Measurements from ENCODE around the gene RGMB. TPM values are rescaled to one million over a fixed set of nuclear protein-coding genes. Genes with fewer than 3 reads are reported as not detected.

Gene RGMB
- total RNA-seq, 2 donors from 2014 or later = 60.2 to 71.6 TPM

DNA sequence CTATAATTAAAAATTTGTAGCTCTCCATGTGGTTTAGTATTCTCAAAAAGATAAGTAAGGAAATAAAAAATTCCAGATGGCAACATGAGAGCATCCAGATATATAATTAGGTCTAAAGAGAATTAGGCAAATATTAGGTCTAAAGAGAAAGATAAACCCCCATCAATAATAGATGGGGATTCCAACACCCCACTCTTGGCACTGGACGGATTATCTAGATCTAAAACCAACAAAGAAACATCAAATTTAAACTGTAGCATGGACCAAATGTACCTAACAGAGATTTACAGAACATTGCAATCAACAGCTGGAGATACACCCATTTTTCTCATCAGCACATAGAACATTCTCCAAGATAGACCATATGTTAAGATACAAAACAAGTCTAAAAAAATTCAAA, 31.6 kb downstream of the RGMB start:
- H3K9ac ChIP-seq (ENCODE audit: extremely low read depth, low read length, poor library complexity, severe bottlenecking) = no peak overlapping the region
- DNase-seq = no peak
- H3K4me3 ChIP-seq (ENCODE audit: low read length) = no peak overlapping the region
- no peak overlapping the region for H3K4me3 Mint-ChIP-seq
- H3K27ac ChIP-seq (ENCODE audit: low read depth, low read length) = no peak overlapping the region
- peaks cover 44% of the 10 kb centered on the region for H3K9me3 ChIP-seq (ENCODE audit: control insufficient read depth, low read length)
- peaks cover 6% of the 10 kb centered on the region for H3K4me1 ChIP-seq (ENCODE audit: control insufficient read depth, insufficient read depth, low read length)
- peaks cover 10% of the 10 kb centered on the region for H3K36me3 Mint-ChIP-seq (ENCODE audit: low read depth)
- H3K27ac Mint-ChIP-seq = no peak overlapping the region
- no peaks in the 10 kb centered on the region for H3K36me3 ChIP-seq (ENCODE audit: control insufficient read depth, insufficient read depth, low read length)
- 31 to 43% methylated on average over 1 of the region's 1 CpG for WGBS, 2 experiments (ENCODE audit: insufficient coverage in 1 of 2, insufficient read length in 1 of 2)
- H3K9me3 Mint-ChIP-seq = peaks cover 41% of the 10 kb centered on the region
- H3K27me3 ChIP-seq (ENCODE audit: control insufficient read depth, insufficient read depth, low read length, poor library complexity, severe bottlenecking) = no peaks in the 10 kb centered on the region
- TF ChIP-seq, protein P1, sequence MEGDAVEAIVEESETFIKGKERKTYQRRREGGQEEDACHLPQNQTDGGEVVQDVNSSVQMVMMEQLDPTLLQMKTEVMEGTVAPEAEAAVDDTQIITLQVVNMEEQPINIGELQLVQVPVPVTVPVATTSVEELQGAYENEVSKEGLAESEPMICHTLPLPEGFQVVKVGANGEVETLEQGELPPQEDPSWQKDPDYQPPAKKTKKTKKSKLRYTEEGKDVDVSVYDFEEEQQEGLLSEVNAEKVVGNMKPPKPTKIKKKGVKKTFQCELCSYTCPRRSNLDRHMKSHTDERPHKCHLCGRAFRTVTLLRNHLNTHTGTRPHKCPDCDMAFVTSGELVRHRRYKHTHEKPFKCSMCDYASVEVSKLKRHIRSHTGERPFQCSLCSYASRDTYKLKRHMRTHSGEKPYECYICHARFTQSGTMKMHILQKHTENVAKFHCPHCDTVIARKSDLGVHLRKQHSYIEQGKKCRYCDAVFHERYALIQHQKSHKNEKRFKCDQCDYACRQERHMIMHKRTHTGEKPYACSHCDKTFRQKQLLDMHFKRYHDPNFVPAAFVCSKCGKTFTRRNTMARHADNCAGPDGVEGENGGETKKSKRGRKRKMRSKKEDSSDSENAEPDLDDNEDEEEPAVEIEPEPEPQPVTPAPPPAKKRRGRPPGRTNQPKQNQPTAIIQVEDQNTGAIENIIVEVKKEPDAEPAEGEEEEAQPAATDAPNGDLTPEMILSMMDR (conservative IDR thresholded peaks at IDR 0.05) = no peak
- H3K27me3 Mint-ChIP-seq (ENCODE audit: insufficient read depth) = no peaks in the 10 kb centered on the region
- peaks cover 3% of the 10 kb centered on the region for H3K4me1 Mint-ChIP-seq

DNA sequence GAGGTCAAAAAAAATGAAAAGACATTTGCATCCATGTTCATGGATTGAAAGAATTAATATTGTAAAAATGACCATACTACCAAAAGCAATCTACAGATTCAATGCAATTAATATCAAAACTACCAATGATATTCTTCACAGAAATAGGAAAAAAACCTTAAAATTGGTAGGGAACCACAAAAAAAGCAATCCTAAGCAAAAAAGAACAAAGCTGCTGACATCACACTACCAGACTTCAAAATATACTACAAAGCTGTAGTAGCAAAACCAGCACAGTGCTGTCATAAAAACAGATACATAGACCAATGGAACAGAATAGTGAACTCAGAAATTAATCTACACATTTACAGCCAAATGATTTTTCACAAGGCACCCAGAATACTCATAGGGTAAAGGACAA, 34.3 kb downstream of the RGMB start:
- Histone ChIP-seq H3K27me3 (ENCODE audit: control insufficient read depth, insufficient read depth, low read length, poor library complexity, severe bottlenecking) (no peaks in the 10 kb centered on the region), H3K27ac (ENCODE audit: low read depth, low read length) (no peak overlapping the region), H3K9me3 (ENCODE audit: control insufficient read depth, low read length) (peaks cover 44% of the 10 kb centered on the region), H3K4me1 (ENCODE audit: control insufficient read depth, insufficient read depth, low read length) (no peaks in the 10 kb centered on the region), H3K36me3 (ENCODE audit: control insufficient read depth, insufficient read depth, low read length) (no peaks in the 10 kb centered on the region), H3K4me3 (ENCODE audit: low read length) (no peak overlapping the region), H3K9ac (ENCODE audit: extremely low read depth, low read length, poor library complexity, severe bottlenecking) (no peak overlapping the region)
- peaks cover 6% of the 10 kb centered on the region for H3K4me1 Mint-ChIP-seq
- H3K36me3 Mint-ChIP-seq (ENCODE audit: low read depth) = peaks cover 10% of the 10 kb centered on the region
- peaks cover 41% of the 10 kb centered on the region for H3K9me3 Mint-ChIP-seq
- no peak for DNase-seq
- TF ChIP-seq, protein P1 (conservative IDR thresholded peaks at IDR 0.05) = no peak
- no peak overlapping the region for H3K27ac Mint-ChIP-seq
- no peaks in the 10 kb centered on the region for H3K27me3 Mint-ChIP-seq (ENCODE audit: insufficient read depth)
- no peak overlapping the region for H3K4me3 Mint-ChIP-seq

DNA sequence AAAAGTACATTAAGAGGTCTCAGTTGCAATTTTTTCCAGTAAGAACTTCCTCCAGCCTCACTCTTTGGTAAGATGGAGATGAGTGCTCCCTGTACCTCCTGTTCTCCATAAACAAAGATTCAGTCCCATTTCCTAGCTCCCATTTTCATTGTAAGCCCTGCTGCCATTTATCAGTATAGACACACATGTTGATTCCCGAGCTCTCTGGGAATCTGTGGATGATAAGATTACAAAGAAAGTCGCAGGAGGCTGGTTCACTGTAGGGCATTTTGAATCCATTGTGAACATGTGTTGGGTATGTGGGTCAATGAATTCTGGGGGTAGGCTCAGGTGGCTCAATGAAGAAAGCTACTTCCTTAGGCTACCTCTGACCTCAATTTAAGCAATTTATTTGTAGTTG, 36.7 kb downstream of the RGMB start:
- no peak for DNase-seq
- no peaks in the 10 kb centered on the region for H3K27me3 Mint-ChIP-seq (ENCODE audit: insufficient read depth)
- H3K4me1 ChIP-seq (ENCODE audit: control insufficient read depth, insufficient read depth, low read length) = no peaks in the 10 kb centered on the region
- H3K9ac ChIP-seq (ENCODE audit: extremely low read depth, low read length, poor library complexity, severe bottlenecking) = no peak overlapping the region
- peak overlapping the region; percentile 5 for H3K27ac Mint-ChIP-seq
- no peaks in the 10 kb centered on the region for H3K36me3 ChIP-seq (ENCODE audit: control insufficient read depth, insufficient read depth, low read length)
- no peaks in the 10 kb centered on the region for H3K27me3 ChIP-seq (ENCODE audit: control insufficient read depth, insufficient read depth, low read length, poor library complexity, severe bottlenecking)
- H3K9me3 ChIP-seq (ENCODE audit: control insufficient read depth, low read length) = peaks cover 42% of the 10 kb centered on the region
- no peak overlapping the region for H3K27ac ChIP-seq (ENCODE audit: low read depth, low read length)
- H3K36me3 Mint-ChIP-seq (ENCODE audit: low read depth) = peaks cover 9% of the 10 kb centered on the region
- TF ChIP-seq, protein P1 (conservative IDR thresholded peaks at IDR 0.05) = no peak
- peaks cover 6% of the 10 kb centered on the region for H3K4me1 Mint-ChIP-seq
- WGBS, 2 experiments (ENCODE audit: insufficient coverage in 1 of 2, insufficient read length in 1 of 2) = 60 to 62% methylated on average over 2 of the region's 2 CpGs
- H3K4me3 Mint-ChIP-seq = no peak overlapping the region
- peaks cover 38% of the 10 kb centered on the region for H3K9me3 Mint-ChIP-seq
- no peak overlapping the region for H3K4me3 ChIP-seq (ENCODE audit: low read length)
